Caco-2 (cell line): ENCODE data around the gene MTG1. TPM values are rescaled to one million over a fixed set of nuclear protein-coding genes. Genes with fewer than 3 reads are reported as not detected.

Experiments used
- BruUV-seq: library from RNA; stranded (reverse); fragments of 400-500 nt; replicated peaks from 2 replicates; lab custom pipeline; 2021; lab: Mats Ljungman, UMichigan
- CTCF ChIA-PET: fragments of 300-600 bp; sonication (Branson Sonifier 250); formaldehyde crosslinking; loops from one replicate; lab custom pipeline; 2022; ENCODE audit warnings: antibody characterized with exemption; lab: Charles Lee
- POLR2A ChIA-PET: fragments of 300-600 bp; sonication (Branson Sonifier 250); formaldehyde crosslinking; loops from one replicate; lab custom pipeline; 2022; ENCODE audit warnings: antibody characterized with exemption; lab: Charles Lee
- DNase-seq, 2 experiments: peaks; one replicate each; pipeline versions ENCODE4 v3.0.0 to v3.0.0-alpha.2; 2020 to 2022
- H3K27me3 ChIP-seq: replicated peaks from 2 replicates; pipeline ENCODE4 v1.6.0; 2011; ENCODE audit warnings: low read length; ENCODE audit not compliant: control insufficient read depth, insufficient read depth
- H3K36me3 ChIP-seq: 2 replicates; pipeline ENCODE4 v1.5.1; 2011; ENCODE audit warnings: low read length; ENCODE audit not compliant: control insufficient read depth, insufficient read depth
- H3K4me1 ChIP-seq: fragments of 250-450 bp; sonication (Bioruptor Pico); 2 replicates; pipeline ENCODE4 v1.5.1; 2020; ENCODE audit warnings: mild to moderate bottlenecking
- H3K4me3 ChIP-seq: 2 replicates; pipeline ENCODE4 v1.5.1; 2011; ENCODE audit warnings: low read depth, mild to moderate bottlenecking, control low read depth, low read length
- H3K9me3 ChIP-seq: fragments of 250-450 bp; sonication (Bioruptor Pico); 2 replicates; pipeline ENCODE4 v1.5.1; 2020; ENCODE audit warnings: mild to moderate bottlenecking, moderate library complexity
- H3K27ac Mint-ChIP-seq: one replicate; pipeline ENCODE4 v1.8.0; 2022; ENCODE audit warnings: mixed read lengths; ENCODE audit not compliant: unreplicated experiment
- H3K27me3 Mint-ChIP-seq: one replicate; pipeline ENCODE4 v1.8.0; 2022; ENCODE audit warnings: mixed read lengths; ENCODE audit not compliant: insufficient read depth, unreplicated experiment
- H3K36me3 Mint-ChIP-seq: one replicate; pipeline ENCODE4 v1.8.0; 2022; ENCODE audit warnings: mild to moderate bottlenecking, mixed read lengths; ENCODE audit not compliant: insufficient read depth, unreplicated experiment
- H3K4me1 Mint-ChIP-seq: one replicate; pipeline ENCODE4 v1.8.0; 2022; ENCODE audit warnings: low read depth, mixed read lengths; ENCODE audit not compliant: unreplicated experiment
- H3K4me3 Mint-ChIP-seq: one replicate; pipeline ENCODE4 v1.8.0; 2022; ENCODE audit warnings: mild to moderate bottlenecking, moderate library complexity, mixed read lengths; ENCODE audit not compliant: unreplicated experiment
- H3K9me3 Mint-ChIP-seq: one replicate; pipeline ENCODE4 v1.8.0; 2022; ENCODE audit warnings: mixed read lengths; ENCODE audit not compliant: unreplicated experiment
- intact Hi-C: fragments of 100-400 bp; cut with micrococcal nuclease; formaldehyde crosslinking; loops from one replicate; pipeline ENCODE4 v1.10.0; 2022; ENCODE audit not compliant: unreplicated experiment
- total RNA-seq: library from RNA; stranded (reverse); gene quantifications from 2 replicates; pipeline ENCODE4 v1.2.3, GENCODE V29; 2022
- TF ChIP-seq, protein P1 (sequence below), 2 experiments: fragments of 200-600 bp in 1 of 2; IDR thresholded peaks; 1 replicate in 1 of 2; 2 replicates in 1 of 2; pipeline versions ENCODE4 v1.5.1 to v1.8.0; 2011 to 2022; ENCODE audit warnings: antibody characterized with exemption in 1 of 2, control low read depth in 1 of 2, inconsistent platforms in 1 of 2, low read depth in 1 of 2, low read length in 1 of 2, mild to moderate bottlenecking in 1 of 2, moderate library complexity in 1 of 2; ENCODE audit not compliant: insufficient read depth in 1 of 2, severe bottlenecking in 1 of 2, unreplicated experiment in 1 of 2

Gene MTG1
- total RNA-seq, 1 experiment from 2014 or later = 113 TPM

DNA sequence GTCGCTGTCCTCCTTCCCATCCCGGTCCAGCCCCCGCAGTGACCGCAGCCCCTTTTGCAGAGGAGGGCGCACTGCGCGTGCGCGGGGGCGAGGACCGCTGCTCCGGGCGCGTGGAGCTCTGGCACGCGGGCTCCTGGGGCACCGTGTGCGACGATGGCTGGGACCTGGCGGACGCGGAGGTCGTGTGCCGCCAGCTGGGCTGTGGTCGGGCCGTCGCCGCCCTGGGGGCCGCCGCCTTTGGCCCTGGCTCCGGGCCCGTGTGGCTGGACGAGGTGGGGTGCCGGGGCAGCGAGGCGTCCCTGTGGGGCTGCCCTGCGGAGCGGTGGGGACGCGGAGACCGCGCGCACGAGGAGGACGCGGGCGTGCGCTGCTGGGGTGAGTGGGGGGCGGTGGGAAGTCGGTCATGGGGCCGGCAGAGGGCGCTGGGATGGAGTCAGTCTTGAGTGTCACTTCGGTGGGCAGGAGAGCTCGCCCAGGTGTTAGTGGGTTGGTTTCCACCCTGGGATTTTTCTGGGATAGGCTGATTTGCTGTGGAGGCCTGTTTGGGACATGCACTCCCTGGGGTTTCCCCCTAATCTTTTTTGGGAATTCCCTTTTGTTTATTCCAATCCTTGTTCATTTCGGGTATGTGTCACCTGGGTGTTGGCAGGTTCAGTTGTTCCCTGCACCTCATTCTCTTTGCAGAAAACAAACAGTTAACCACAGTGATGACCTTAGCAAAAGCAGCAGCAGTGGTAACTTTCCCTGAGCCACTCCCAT, 71.4 kb downstream of the MTG1 start:
- ChIA-PET CTCF (no interaction called here), POLR2A (no interaction called here)
- peaks cover 6% of the 10 kb centered on the region for H3K9me3 Mint-ChIP-seq
- DNase-seq = no peak
- H3K27me3 ChIP-seq = no peaks in the 10 kb centered on the region
- H3K4me1 ChIP-seq = no peaks in the 10 kb centered on the region
- no peaks in the 10 kb centered on the region for H3K4me1 Mint-ChIP-seq
- TF ChIP-seq, protein P1, sequence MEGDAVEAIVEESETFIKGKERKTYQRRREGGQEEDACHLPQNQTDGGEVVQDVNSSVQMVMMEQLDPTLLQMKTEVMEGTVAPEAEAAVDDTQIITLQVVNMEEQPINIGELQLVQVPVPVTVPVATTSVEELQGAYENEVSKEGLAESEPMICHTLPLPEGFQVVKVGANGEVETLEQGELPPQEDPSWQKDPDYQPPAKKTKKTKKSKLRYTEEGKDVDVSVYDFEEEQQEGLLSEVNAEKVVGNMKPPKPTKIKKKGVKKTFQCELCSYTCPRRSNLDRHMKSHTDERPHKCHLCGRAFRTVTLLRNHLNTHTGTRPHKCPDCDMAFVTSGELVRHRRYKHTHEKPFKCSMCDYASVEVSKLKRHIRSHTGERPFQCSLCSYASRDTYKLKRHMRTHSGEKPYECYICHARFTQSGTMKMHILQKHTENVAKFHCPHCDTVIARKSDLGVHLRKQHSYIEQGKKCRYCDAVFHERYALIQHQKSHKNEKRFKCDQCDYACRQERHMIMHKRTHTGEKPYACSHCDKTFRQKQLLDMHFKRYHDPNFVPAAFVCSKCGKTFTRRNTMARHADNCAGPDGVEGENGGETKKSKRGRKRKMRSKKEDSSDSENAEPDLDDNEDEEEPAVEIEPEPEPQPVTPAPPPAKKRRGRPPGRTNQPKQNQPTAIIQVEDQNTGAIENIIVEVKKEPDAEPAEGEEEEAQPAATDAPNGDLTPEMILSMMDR (IDR thresholded peaks at IDR 0.05; ENCODE audit: insufficient read depth in 1 of 2, low read depth in 1 of 2, low read length in 1 of 2, severe bottlenecking in 1 of 2, unreplicated experiment in 1 of 2) = no peak
- H3K4me3 ChIP-seq = no peak overlapping the region
- H3K4me3 Mint-ChIP-seq = no peak overlapping the region
- no peak overlapping the region for H3K27ac Mint-ChIP-seq
- intact Hi-C loops = no loop called here
- no TSS peak for BruUV-seq
- H3K36me3 Mint-ChIP-seq = no peaks in the 10 kb centered on the region
- peaks cover 14% of the 10 kb centered on the region for H3K27me3 Mint-ChIP-seq
- peaks cover 8% of the 10 kb centered on the region; the same call in 1 of the 2 replicates for H3K9me3 ChIP-seq
- H3K36me3 ChIP-seq = no peaks in the 10 kb centered on the region

DNA sequence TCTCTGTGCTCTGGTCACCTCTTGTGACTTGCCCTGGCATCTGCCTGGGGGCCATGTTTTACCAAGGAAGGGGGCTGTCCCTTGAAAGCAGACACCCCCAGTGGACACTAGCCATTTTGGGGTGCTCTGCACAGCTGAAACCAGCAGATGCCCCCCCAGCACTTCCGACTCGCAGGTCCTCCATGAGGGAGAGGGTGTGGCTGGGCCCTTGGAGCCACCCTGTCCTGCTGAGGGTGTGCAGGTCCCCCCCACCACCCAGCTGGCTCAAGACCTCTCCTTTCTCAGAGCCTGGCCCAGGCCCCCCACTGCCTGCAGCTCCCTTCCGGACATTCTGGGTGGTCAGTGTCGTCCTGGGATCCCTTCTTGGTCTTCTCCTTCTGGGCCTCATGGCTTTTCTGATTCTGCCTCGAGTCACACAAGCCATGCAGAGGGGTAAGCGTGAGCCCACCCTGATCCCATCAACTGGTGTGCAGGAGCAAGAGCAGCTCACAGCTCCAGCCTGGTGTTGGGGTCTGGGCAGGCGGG, 72.1 kb downstream of the MTG1 start:
- Histone ChIP-seq H3K27me3 (no peaks in the 10 kb centered on the region), H3K4me1 (no peaks in the 10 kb centered on the region), H3K9me3 (peaks cover 8% of the 10 kb centered on the region; the same call in 1 of the 2 replicates), H3K36me3 (no peaks in the 10 kb centered on the region), H3K4me3 (no peak overlapping the region)
- no peaks in the 10 kb centered on the region for H3K4me1 Mint-ChIP-seq
- intact Hi-C loops = no loop called here
- CTCF ChIA-PET = no interaction called here
- H3K27me3 Mint-ChIP-seq = peaks cover 15% of the 10 kb centered on the region
- TF ChIP-seq, protein P1 (IDR thresholded peaks at IDR 0.05; ENCODE audit: insufficient read depth in 1 of 2, low read depth in 1 of 2, low read length in 1 of 2, severe bottlenecking in 1 of 2, unreplicated experiment in 1 of 2) = no peak
- peaks cover 6% of the 10 kb centered on the region for H3K9me3 Mint-ChIP-seq
- H3K4me3 Mint-ChIP-seq = no peak overlapping the region
- POLR2A ChIA-PET = no interaction called here
- BruUV-seq = no TSS peak
- H3K36me3 Mint-ChIP-seq = no peaks in the 10 kb centered on the region
- no peak for DNase-seq
- H3K27ac Mint-ChIP-seq = no peak overlapping the region

DNA sequence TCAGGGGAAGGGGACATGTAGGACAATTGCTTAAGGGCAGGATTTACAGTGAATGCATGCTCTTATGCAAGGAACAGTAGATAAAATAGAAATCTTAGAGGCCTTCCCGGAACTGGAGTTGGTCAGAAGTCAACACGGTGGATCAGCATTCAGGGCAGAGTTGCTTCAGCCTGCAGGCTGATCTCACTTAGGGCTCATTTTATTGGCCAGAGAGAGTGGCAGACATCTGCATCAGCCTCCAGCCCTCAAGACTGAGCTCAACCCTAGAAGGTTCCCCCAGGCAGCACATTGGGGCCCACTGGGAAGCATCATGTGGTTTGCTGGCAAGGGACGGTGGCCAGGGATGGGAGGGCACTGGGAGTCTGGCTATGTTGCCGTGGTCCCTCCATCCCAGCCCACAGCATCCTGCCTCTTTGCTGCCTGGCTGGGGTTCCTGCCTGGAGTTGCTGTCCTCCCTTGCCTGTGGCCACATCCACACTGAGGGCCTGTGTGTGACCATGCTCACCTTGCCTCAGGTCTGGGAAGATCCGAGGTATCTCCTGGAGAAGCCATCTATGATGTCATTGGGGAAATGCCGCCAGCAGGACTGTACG, 72.8 kb downstream of the MTG1 start:
- intact Hi-C loops = no loop called here

More for the DNA sequence above, 72.8 kb downstream of the MTG1 start:
- TF ChIP-seq, protein P1 (IDR thresholded peaks at IDR 0.05; ENCODE audit: insufficient read depth in 1 of 2, low read depth in 1 of 2, low read length in 1 of 2, severe bottlenecking in 1 of 2, unreplicated experiment in 1 of 2) = no peak
- H3K27me3 Mint-ChIP-seq = peaks cover 15% of the 10 kb centered on the region
- Histone ChIP-seq H3K9me3 (peaks cover 8% of the 10 kb centered on the region; the same call in 1 of the 2 replicates), H3K4me1 (no peaks in the 10 kb centered on the region), H3K27me3 (no peaks in the 10 kb centered on the region), H3K36me3 (no peaks in the 10 kb centered on the region), H3K4me3 (no peak overlapping the region)
- H3K36me3 Mint-ChIP-seq = no peaks in the 10 kb centered on the region
- CTCF ChIA-PET = no interaction called here
- H3K4me1 Mint-ChIP-seq = no peaks in the 10 kb centered on the region
- DNase-seq = no peak
- BruUV-seq = no TSS peak
- H3K4me3 Mint-ChIP-seq = no peak overlapping the region
- no peak overlapping the region for H3K27ac Mint-ChIP-seq
- peaks cover 6% of the 10 kb centered on the region for H3K9me3 Mint-ChIP-seq
- POLR2A ChIA-PET = no interaction called here
